Body of pancreas (tissue), 4 donors: ENCODE results near the gene EEFSEC.

Experiments
- CTCF ChIP-seq, 7 experiments: fragments of 450-650 bp in 4 of 7; fragments of 200-600 bp in 3 of 7; sonication (generic) in 3 of 7; IDR thresholded peaks; one replicate each; pipeline ENCODE4 v1.5.1; 2016 to 2019; ENCODE audit warnings: antibody characterized with exemption in 7 of 7
- POLR2A ChIP-seq, 3 donors: fragments of 450-650 bp; IDR thresholded peaks; one replicate each; pipeline ENCODE4 v1.6.1; 2016; ENCODE audit warnings: antibody characterized with exemption in 3 of 3, mild to moderate bottlenecking in 2 of 3

GRCh38 chr3:128144512-128145187 lies 8.6 kb upstream of the EEFSEC start:
- TF ChIP-seq CTCF (IDR thresholded peaks at IDR 0.05) (no peak), POLR2A (IDR thresholded peaks at IDR 0.05) (no peak)
